Neural progenitor cell (in vitro differentiated cells): Measurements from ENCODE around the gene NCKAP5.

ENCODE experiments used
- CTCF ChIP-seq: fragments of 200-600 bp; sonication (generic); IDR thresholded peaks from 2 replicates; pipeline ENCODE4 v1.5.1; 2017; ENCODE audit warnings: antibody characterized with exemption, mild to moderate bottlenecking
- EZH2 ChIP-seq: fragments of 200-600 bp; sonication (generic); IDR thresholded peaks from 2 replicates; pipeline ENCODE4 v1.6.1; 2017; ENCODE audit warnings: antibody characterized with exemption, mild to moderate bottlenecking, moderate library complexity
- EZH2phosphoT487 ChIP-seq: fragments of 200-600 bp; sonication (generic); IDR thresholded peaks from 2 replicates; pipeline ENCODE4 v1.6.1; 2017; ENCODE audit warnings: antibody characterized with exemption

GRCh38 chr2:132901661-132902060, 666.6 kb downstream of the NCKAP5 start:
- TF ChIP-seq CTCF = no peak
- no peak for TF ChIP-seq EZH2
- no peak for TF ChIP-seq EZH2phosphoT487
